ENCODE measurements around the gene BEND6.

GRCh38 chr6:56961151-56961550 is 6.2 kb downstream of the BEND6 start:
- TF ChIP-seq POLR2AphosphoS5 (IDR thresholded peaks at IDR 0.05; ENCODE audit: low read length) (no peak), EZH2 (IDR thresholded peaks at IDR 0.05; ENCODE audit: borderline replicate concordance, control insufficient read depth, low read depth, low read length) (no peak), CTCF (IDR thresholded peaks at IDR 0.05 in 2 of 3, conservative IDR thresholded peaks at IDR 0.05 in 1 of 3; ENCODE audit: control insufficient read depth in 2 of 3, extremely low read depth in 1 of 3, insufficient read depth in 1 of 3, low read depth in 3 of 3, low read length in 3 of 3) (peak in 1 of 3 experiments; percentile 26; a peak in 2 of 6 replicates), BMI1 (IDR thresholded peaks at IDR 0.05; ENCODE audit: borderline replicate concordance) (no peak), SP1 (IDR thresholded peaks at IDR 0.05; ENCODE audit: low read depth, low read length) (no peak), FOXM1 (IDR thresholded peaks at IDR 0.05; ENCODE audit: low read depth, low read length) (no peak), SPI1 (IDR thresholded peaks at IDR 0.05; ENCODE audit: borderline replicate concordance, insufficient read depth, low read depth, low read length) (no peak), TCF7 (IDR thresholded peaks at IDR 0.05; ENCODE audit: borderline replicate concordance) (no peak)
